HG02623 (cell line): ENCODE results near the gene TNNC1.

ENCODE experiments used
- ATAC-seq: cut with Tn5 transposase; IDR thresholded peaks from one replicate; pipeline ENCODE4 v1.9.1; 2021; ENCODE audit warnings: moderate library complexity; ENCODE audit not compliant: unreplicated experiment

TNNC1 gene

GRCh38 chr3:52484680-52485461 is 31.0 kb upstream of the TNNC1 start:
- ATAC-seq: no peak

GRCh38 chr3:52483577-52484381 is 29.9 kb upstream of the TNNC1 start:
- ATAC-seq: no peak

GRCh38 chr3:52483081-52483480 is 29.2 kb upstream of the TNNC1 start:
- ATAC-seq: no peak

- no peak for ATAC-seq
Measured at GRCh38 chr3:52481819-52482521, 28.1 kb upstream of the TNNC1 start.

- no peak for ATAC-seq
Measured at GRCh38 chr3:52480768-52481715, 27.2 kb upstream of the TNNC1 start.

- ATAC-seq: no peak
Measured at GRCh38 chr3:52479877-52480575, 26.2 kb upstream of the TNNC1 start.

GRCh38 chr3:52479037-52479876 is 25.4 kb upstream of the TNNC1 start:
- no peak for ATAC-seq

GRCh38 chr3:52477796-52478095 is 23.9 kb upstream of the TNNC1 start:
- ATAC-seq: no peak

- no peak for ATAC-seq
Measured at GRCh38 chr3:52477076-52477795, 23.4 kb upstream of the TNNC1 start.

- no peak for ATAC-seq
Measured at GRCh38 chr3:52473026-52473425, 19.2 kb upstream of the TNNC1 start.

GRCh38 chr3:52472239-52473000 is 18.6 kb upstream of the TNNC1 start:
- ATAC-seq: no peak

GRCh38 chr3:52471371-52472238 is 17.8 kb upstream of the TNNC1 start:
- no peak for ATAC-seq

GRCh38 chr3:52470920-52471319 is 17.1 kb upstream of the TNNC1 start:
- no peak for ATAC-seq

GRCh38 chr3:52469001-52469400 is 15.2 kb upstream of the TNNC1 start:
- ATAC-seq: no peak

- ATAC-seq: no peak
Measured at GRCh38 chr3:52468336-52468735, 14.5 kb upstream of the TNNC1 start.

GRCh38 chr3:52463416-52463815 is 9.6 kb upstream of the TNNC1 start:
- no peak for ATAC-seq

GRCh38 chr3:52461874-52462273 is 8.0 kb upstream of the TNNC1 start:
- no peak for ATAC-seq
